Measurements from ENCODE around the gene LRRTM1. TPM values are rescaled to one million over a fixed set of nuclear protein-coding genes. Genes with fewer than 3 reads are reported as not detected.

Gene LRRTM1
- polyA plus RNA-seq, 1 donor from 2014 or later: not detected

GRCh38 chr2:80281049-80281448, 23.5 kb downstream of the LRRTM1 start:
- peaks cover 3 to 9% (median 4%) of the 10 kb centered on the region in 3 donors for H3K9me3 Mint-ChIP-seq
- peaks cover 2% of the 10 kb centered on the region for H3K36me3 Mint-ChIP-seq
- no peaks in the 10 kb centered on the region for H3K4me1 Mint-ChIP-seq
- H3K27me3 Mint-ChIP-seq: no peaks in the 10 kb centered on the region
- no peak overlapping the region for H3K4me3 Mint-ChIP-seq
- no peak overlapping the region for H3K27ac Mint-ChIP-seq

- no peak overlapping the region for H3K27ac Mint-ChIP-seq
- H3K36me3 Mint-ChIP-seq: peaks cover 2% of the 10 kb centered on the region
- H3K9me3 Mint-ChIP-seq: peaks cover 3 to 9% (median 4%) of the 10 kb centered on the region in 3 donors
- no peaks in the 10 kb centered on the region for H3K4me1 Mint-ChIP-seq
- H3K4me3 Mint-ChIP-seq: no peak overlapping the region
- H3K27me3 Mint-ChIP-seq: no peaks in the 10 kb centered on the region
Observed at GRCh38 chr2:80280598-80280997, 24.0 kb downstream of the LRRTM1 start.

GRCh38 chr2:80269806-80270205, 34.7 kb downstream of the LRRTM1 start:
- no peaks in the 10 kb centered on the region for H3K4me1 Mint-ChIP-seq
- H3K27me3 Mint-ChIP-seq: no peaks in the 10 kb centered on the region
- H3K27ac Mint-ChIP-seq: no peak overlapping the region
- H3K36me3 Mint-ChIP-seq: no peaks in the 10 kb centered on the region
- peaks cover 0 to 6% (median 4%) of the 10 kb centered on the region in 3 donors for H3K9me3 Mint-ChIP-seq
- no peak overlapping the region for H3K4me3 Mint-ChIP-seq

- Mint-ChIP-seq H3K27me3 (no peaks in the 10 kb centered on the region), H3K4me3 (no peak overlapping the region), H3K36me3 (no peaks in the 10 kb centered on the region), H3K9me3 (peaks cover 0 to 2% (median 1%) of the 10 kb centered on the region in 3 donors), H3K27ac (no peak overlapping the region), H3K4me1 (no peaks in the 10 kb centered on the region)
Observed at GRCh38 chr2:80266231-80266630, 38.3 kb downstream of the LRRTM1 start.

- no peaks in the 10 kb centered on the region for H3K36me3 Mint-ChIP-seq
- no peaks in the 10 kb centered on the region for H3K4me1 Mint-ChIP-seq
- H3K27me3 Mint-ChIP-seq: no peaks in the 10 kb centered on the region
- H3K27ac Mint-ChIP-seq: no peak overlapping the region
- H3K9me3 Mint-ChIP-seq: peaks cover 3 to 14% (median 4%) of the 10 kb centered on the region in 3 donors
- H3K4me3 Mint-ChIP-seq: no peak overlapping the region
Observed at GRCh38 chr2:80259292-80259691, 45.3 kb downstream of the LRRTM1 start.

- peaks cover 3 to 14% (median 4%) of the 10 kb centered on the region in 3 donors for H3K9me3 Mint-ChIP-seq
- H3K27ac Mint-ChIP-seq: no peak overlapping the region
- H3K36me3 Mint-ChIP-seq: no peaks in the 10 kb centered on the region
- H3K27me3 Mint-ChIP-seq: no peaks in the 10 kb centered on the region
- no peaks in the 10 kb centered on the region for H3K4me1 Mint-ChIP-seq
- no peak overlapping the region for H3K4me3 Mint-ChIP-seq
Observed at GRCh38 chr2:80258793-80259192, 45.8 kb downstream of the LRRTM1 start.

DNA sequence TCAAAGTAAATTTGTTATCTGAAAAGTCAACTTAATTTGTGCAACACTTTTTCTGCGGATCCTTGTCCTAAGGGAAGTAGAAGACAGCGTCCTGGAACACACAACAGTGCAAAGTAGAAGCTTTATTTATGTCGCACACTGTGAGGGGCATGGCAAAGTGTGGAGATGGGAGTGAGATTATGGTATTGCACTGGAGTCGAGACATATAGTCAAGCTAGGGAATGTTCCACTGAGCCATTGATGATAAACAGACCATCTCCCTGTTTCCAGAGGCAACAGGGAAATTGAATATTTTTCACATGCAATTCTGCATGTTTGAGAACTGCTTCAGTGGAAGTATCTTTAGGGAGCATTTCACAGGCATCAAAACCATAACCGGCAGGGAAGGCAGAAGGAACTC, 46.2 kb downstream of the LRRTM1 start:
- no peaks in the 10 kb centered on the region for H3K27me3 Mint-ChIP-seq
- no peak overlapping the region for H3K4me3 Mint-ChIP-seq
- peaks cover 3 to 14% (median 6%) of the 10 kb centered on the region in 3 donors for H3K9me3 Mint-ChIP-seq
- H3K4me1 Mint-ChIP-seq: no peaks in the 10 kb centered on the region
- no peak overlapping the region for H3K27ac Mint-ChIP-seq
- no peaks in the 10 kb centered on the region for H3K36me3 Mint-ChIP-seq

DNA sequence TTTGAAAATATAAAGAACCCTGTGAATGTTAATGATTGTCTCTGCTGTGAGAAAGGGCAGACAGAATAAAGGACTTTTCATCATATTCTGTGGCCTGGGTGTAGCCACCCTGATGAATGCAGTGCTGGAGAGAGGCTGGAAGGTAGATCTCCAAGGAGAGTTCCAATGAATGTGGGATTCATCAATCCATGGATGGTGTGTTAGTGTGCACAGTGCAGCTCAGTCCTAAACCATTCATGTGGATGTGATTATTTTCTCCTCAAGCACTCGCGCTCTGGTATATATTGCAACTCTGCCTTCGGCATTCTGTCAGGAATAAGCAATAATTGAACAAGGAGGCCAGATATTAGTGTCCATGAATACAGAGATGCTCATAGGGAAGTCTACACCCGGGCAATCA, 47.1 kb downstream of the LRRTM1 start:
- H3K27me3 Mint-ChIP-seq: no peaks in the 10 kb centered on the region
- H3K4me3 Mint-ChIP-seq: no peak overlapping the region

DNA sequence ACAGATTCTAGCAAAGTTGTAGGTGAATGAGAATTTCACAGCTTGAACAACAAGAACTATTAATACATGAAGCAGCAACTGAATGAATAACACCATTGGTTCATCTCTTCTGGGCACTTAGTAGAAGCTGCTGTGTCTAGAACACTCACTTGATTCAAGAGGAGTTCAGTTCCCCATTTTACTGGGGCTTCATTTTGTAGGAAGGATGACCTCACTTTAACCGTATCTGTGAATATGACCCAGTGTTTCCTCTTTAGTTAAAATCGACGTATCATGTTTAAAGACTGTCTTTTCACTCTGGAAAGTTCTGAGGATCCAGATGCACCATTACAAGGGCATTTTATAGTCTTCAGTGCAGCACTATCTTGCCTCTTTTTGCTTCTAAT, 47.8 kb downstream of the LRRTM1 start:
- H3K36me3 Mint-ChIP-seq: no peaks in the 10 kb centered on the region
- no peaks in the 10 kb centered on the region for H3K4me1 Mint-ChIP-seq
- H3K4me3 Mint-ChIP-seq: no peak overlapping the region
- no peak overlapping the region for H3K27ac Mint-ChIP-seq
- H3K9me3 Mint-ChIP-seq: peaks cover 3 to 14% (median 7%) of the 10 kb centered on the region in 3 donors
- H3K27me3 Mint-ChIP-seq: no peaks in the 10 kb centered on the region

More for the DNA sequence above, 47.1 kb downstream of the LRRTM1 start:
- H3K36me3 Mint-ChIP-seq: no peaks in the 10 kb centered on the region
- H3K4me1 Mint-ChIP-seq: no peaks in the 10 kb centered on the region
- H3K27ac Mint-ChIP-seq: no peak overlapping the region
- H3K9me3 Mint-ChIP-seq: peaks cover 3 to 14% (median 7%) of the 10 kb centered on the region in 3 donors

GRCh38 chr2:80255918-80256781, 48.4 kb downstream of the LRRTM1 start:
- Mint-ChIP-seq H3K27me3 (no peaks in the 10 kb centered on the region), H3K27ac (no peak overlapping the region), H3K36me3 (no peaks in the 10 kb centered on the region), H3K4me3 (no peak overlapping the region), H3K4me1 (no peaks in the 10 kb centered on the region), H3K9me3 (peaks cover 3 to 14% (median 7%) of the 10 kb centered on the region in 3 donors)

- no peaks in the 10 kb centered on the region for H3K36me3 Mint-ChIP-seq
- peaks cover 0 to 2% (median 1%) of the 10 kb centered on the region in 3 donors for H3K9me3 Mint-ChIP-seq
- no peak overlapping the region for H3K27ac Mint-ChIP-seq
- no peak overlapping the region for H3K4me3 Mint-ChIP-seq
- no peaks in the 10 kb centered on the region for H3K27me3 Mint-ChIP-seq
- no peaks in the 10 kb centered on the region for H3K4me1 Mint-ChIP-seq
Observed at GRCh38 chr2:80252294-80252986, 52.1 kb downstream of the LRRTM1 start.
